Measurements from ENCODE around the gene IMPG1. TPM values are rescaled to one million over a fixed set of nuclear protein-coding genes. Genes with fewer than 3 reads are reported as not detected.

IMPG1 gene
- total and polyA plus RNA-seq, 10 donors, result 0.02 to 0.10 TPM; not detected in 8

- intact Hi-C loops (cut with DNase I; ENCODE audit: low total_unique reads), result no loop called here
- Histone ChIP-seq H3K9me3 (no peaks in the 10 kb centered on the region), H3K4me3 (no peak overlapping the region)
Observed at GRCh38 chr6:75874224-75874623, 198.2 kb downstream of the IMPG1 start.

More at GRCh38 chr6:75874224-75874623, 198.2 kb downstream of the IMPG1 start:
- TF ChIP-seq POLR2AphosphoS5 (IDR thresholded peaks at IDR 0.05) (no peak), CTCF (IDR thresholded peaks at IDR 0.05 in 8 of 11, conservative IDR thresholded peaks at IDR 0.05 in 3 of 11) (no peak), POLR2A (IDR thresholded peaks at IDR 0.05) (no peak)
- 83 to 91% (median 86%) methylated on average over 2 of the region's 2 CpGs for WGBS, 5 donors
- no peaks in the 10 kb centered on the region for H3K4me1 ChIP-seq
- no peaks in the 10 kb centered on the region for H3K27me3 ChIP-seq (replicated peaks in 1 of 7)
- no peak overlapping the region for H3K27ac ChIP-seq
- peaks cover 0 to 21% (median 2%) of the 10 kb centered on the region in 6 donors for H3K36me3 ChIP-seq
- no peak for DNase-seq

Small RNA genes lying within 50 kb of the gene (small RNA-seq; reads per million reads assigned to genes)
- gene RF00019 (0 reads per million in 4 donors), gene RNU6-248P (0 reads per million in 4 donors)
